C4-2B (cell line): ENCODE measurements around the gene ZG16.

ENCODE experiments used
- ZFX ChIP-seq: fragments of 450-650 bp; IDR thresholded peaks from 2 replicates; pipeline ENCODE4 v1.6.1; 2017
- TF ChIP-seq, protein P1 (sequence below): fragments of 450-650 bp; conservative IDR thresholded peaks from 2 replicates; pipeline ENCODE4 v1.5.1; 2017; ENCODE audit warnings: mild to moderate bottlenecking

- TF ChIP-seq, protein P1, sequence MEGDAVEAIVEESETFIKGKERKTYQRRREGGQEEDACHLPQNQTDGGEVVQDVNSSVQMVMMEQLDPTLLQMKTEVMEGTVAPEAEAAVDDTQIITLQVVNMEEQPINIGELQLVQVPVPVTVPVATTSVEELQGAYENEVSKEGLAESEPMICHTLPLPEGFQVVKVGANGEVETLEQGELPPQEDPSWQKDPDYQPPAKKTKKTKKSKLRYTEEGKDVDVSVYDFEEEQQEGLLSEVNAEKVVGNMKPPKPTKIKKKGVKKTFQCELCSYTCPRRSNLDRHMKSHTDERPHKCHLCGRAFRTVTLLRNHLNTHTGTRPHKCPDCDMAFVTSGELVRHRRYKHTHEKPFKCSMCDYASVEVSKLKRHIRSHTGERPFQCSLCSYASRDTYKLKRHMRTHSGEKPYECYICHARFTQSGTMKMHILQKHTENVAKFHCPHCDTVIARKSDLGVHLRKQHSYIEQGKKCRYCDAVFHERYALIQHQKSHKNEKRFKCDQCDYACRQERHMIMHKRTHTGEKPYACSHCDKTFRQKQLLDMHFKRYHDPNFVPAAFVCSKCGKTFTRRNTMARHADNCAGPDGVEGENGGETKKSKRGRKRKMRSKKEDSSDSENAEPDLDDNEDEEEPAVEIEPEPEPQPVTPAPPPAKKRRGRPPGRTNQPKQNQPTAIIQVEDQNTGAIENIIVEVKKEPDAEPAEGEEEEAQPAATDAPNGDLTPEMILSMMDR = no peak
- no peak for TF ChIP-seq ZFX
Observed at GRCh38 chr16:29737713-29738112, 40.3 kb upstream of the ZG16 start.
